ENCODE measurements around the gene AKAP4.

- TF ChIP-seq CTCF (IDR thresholded peaks at IDR 0.05) (no peak), HMGXB4 (CRISPR knock-in tag; IDR thresholded peaks at IDR 0.05; ENCODE audit: borderline replicate concordance) (no peak), POLR2A (IDR thresholded peaks at IDR 0.05; ENCODE audit: low read length) (no peak)
Measured at GRCh38 chrX:50154429-50154828, 46.4 kb downstream of the AKAP4 start.
